Mucosa of descending colon (tissue), 3 donors: ENCODE data around the gene DSCAML1. TPM values are rescaled to one million over a fixed set of nuclear protein-coding genes. Genes with fewer than 3 reads are reported as not detected.
A peak's percentile ranks its signal among the peaks of the same experiment; 100 is the strongest.

Source experiments
- ATAC-seq: fragments of 200-7000 bp; cut with Tn5 transposase; one replicate; pipeline ENCODE4 v1.9.1; 2020; ENCODE audit warnings: mild to moderate bottlenecking, moderate library complexity
- DNase-seq, 3 donors: peaks; one replicate each; pipeline ENCODE4 v3.0.0-alpha.2; 2020
- H3K36me3 ChIP-seq: fragments of 200-600 bp; one replicate; pipeline ENCODE4 v1.8.0; 2021; ENCODE audit warnings: low read depth, mild to moderate bottlenecking
- H3K4me1 ChIP-seq: fragments of 200-600 bp; one replicate; pipeline ENCODE4 v1.8.0; 2021; ENCODE audit warnings: low read depth, mild to moderate bottlenecking
- H3K4me3 ChIP-seq: fragments of 200-600 bp; one replicate; pipeline ENCODE4 v1.8.0; 2021; ENCODE audit warnings: mild to moderate bottlenecking
- H3K9me3 ChIP-seq: fragments of 200-600 bp; one replicate; pipeline ENCODE4 v1.8.0; 2021; ENCODE audit warnings: mild to moderate bottlenecking
- CTCF ChIP-seq: fragments of 200-600 bp; IDR thresholded peaks from one replicate; pipeline ENCODE4 v1.8.0; 2022; ENCODE audit warnings: antibody characterized with exemption, mild to moderate bottlenecking
- intact Hi-C, 2 donors: fragments of 100-400 bp; cut with DNase I in 1 of 2; cut with micrococcal nuclease in 1 of 2; formaldehyde crosslinking; loops; one replicate each; pipeline versions ENCODE4 v1.11.0 to v1.11.1; 2022; cut with DNase I, micrococcal nuclease
- total RNA-seq, 3 donors: library from RNA; stranded (reverse); fragmentation: NEBNext Ultra II Directional in 2 of 3; extraction: Animal tissue kit (Norgen Biotek cat#: 25700) in 2 of 3; gene quantifications; one replicate each; pipeline versions ENCODE4 v1.2.1 to v1.2.4, GENCODE V29; 2021 to 2023
- donor health status: DM: no; HTN: no; CAD: no; lungs with moderate emphysema.
- donor health status: DM: no; HTN: no; CAD: no.
- donor health status: DM: no; HTN: yes; CAD: no.

DSCAML1 gene
- total RNA-seq, 3 donors from 2014 or later, result 5.0 to 5.5 (median 5.3) TPM

- Histone ChIP-seq H3K9me3 (no peaks in the 10 kb centered on the region), H3K4me3 (no peak overlapping the region), H3K4me1 (no peaks in the 10 kb centered on the region), H3K36me3 (no peaks in the 10 kb centered on the region)
- DNase-seq, result no peak
- ATAC-seq, result no peak
- no peak for TF ChIP-seq CTCF
- intact Hi-C loops, result no loop called here
These were observed 150.6 kb downstream of the DSCAML1 start for GRCh38 chr11:117646411-117646810.

GRCh38 chr11:117644403-117645155 is 152.4 kb downstream of the DSCAML1 start:
- ATAC-seq (no peak), DNase-seq (peak in 2 of 3 donors; percentile 5 to 19)
- no peaks in the 10 kb centered on the region for H3K4me1 ChIP-seq
- H3K4me3 ChIP-seq, result no peak overlapping the region
- intact Hi-C loops, result no loop called here
- no peaks in the 10 kb centered on the region for H3K9me3 ChIP-seq
- H3K36me3 ChIP-seq, result no peaks in the 10 kb centered on the region
- no peak for TF ChIP-seq CTCF

- Histone ChIP-seq H3K4me3 (no peak overlapping the region), H3K4me1 (no peaks in the 10 kb centered on the region), H3K9me3 (no peaks in the 10 kb centered on the region), H3K36me3 (no peaks in the 10 kb centered on the region)
- ATAC-seq (no peak), DNase-seq (no peak)
- TF ChIP-seq CTCF, result no peak
- intact Hi-C loops, result no loop called here
These were observed 153.3 kb downstream of the DSCAML1 start for GRCh38 chr11:117643606-117644300.

- no peak for TF ChIP-seq CTCF
These were observed 154.2 kb downstream of the DSCAML1 start for GRCh38 chr11:117642835-117643234.

GRCh38 chr11:117642396-117642795 is 154.6 kb downstream of the DSCAML1 start:
- no peaks in the 10 kb centered on the region for H3K36me3 ChIP-seq
- ATAC-seq (no peak), DNase-seq (peak in 2 of 3 donors; percentile 5 to 12)
- no peaks in the 10 kb centered on the region for H3K9me3 ChIP-seq
- no peak overlapping the region for H3K4me3 ChIP-seq
- no peak for TF ChIP-seq CTCF
- H3K4me1 ChIP-seq, result no peaks in the 10 kb centered on the region
- intact Hi-C loops, result no loop called here

More at GRCh38 chr11:117642835-117643234, 154.2 kb downstream of the DSCAML1 start:
- H3K36me3 ChIP-seq, result no peaks in the 10 kb centered on the region
- ATAC-seq (no peak), DNase-seq (no peak)
- H3K9me3 ChIP-seq, result no peaks in the 10 kb centered on the region
- H3K4me1 ChIP-seq, result no peaks in the 10 kb centered on the region
- intact Hi-C loops, result no loop called here
- H3K4me3 ChIP-seq, result no peak overlapping the region
